DOHH2 (cell line): Measurements from ENCODE around the gene TUBB3.

Source experiments
- H3F3A ChIP-seq: fragments of 200-600 bp; sonication (generic), shearing (Covaris generic); 2 replicates; pipeline ENCODE4 v1.6.0; 2016; ENCODE audit warnings: antibody characterized with exemption, mild to moderate bottlenecking; ENCODE audit not compliant: control insufficient read depth, insufficient read depth
- H3K27ac ChIP-seq: fragments of 200-600 bp; sonication (generic); 2 replicates; pipeline ENCODE4 v1.5.1; 2014; ENCODE audit warnings: low read depth, mild to moderate bottlenecking, low read length, moderate library complexity
- H3K27me3 ChIP-seq: fragments of 200-600 bp; sonication (generic); 2 replicates; pipeline ENCODE4 v1.6.1; 2014; ENCODE audit warnings: mild to moderate bottlenecking, low read length, mixed read lengths; ENCODE audit not compliant: control insufficient read depth
- H3K36me3 ChIP-seq: fragments of 200-600 bp; sonication (generic); 2 replicates; pipeline ENCODE4 v1.6.1; 2014; ENCODE audit warnings: mild to moderate bottlenecking, low read length, moderate library complexity, mixed read lengths; ENCODE audit not compliant: control insufficient read depth
- H3K4me1 ChIP-seq: fragments of 200-600 bp; sonication (generic); 2 replicates; pipeline ENCODE4 v1.6.1; 2014; ENCODE audit warnings: mild to moderate bottlenecking, low read length, mixed read lengths; ENCODE audit not compliant: control insufficient read depth
- H3K4me2 ChIP-seq: fragments of 200-600 bp; sonication (generic); 2 replicates; pipeline ENCODE4 v1.6.0; 2014; ENCODE audit warnings: mild to moderate bottlenecking, low read length, moderate library complexity
- H3K4me3 ChIP-seq: fragments of 200-600 bp; sonication (generic); 2 replicates; pipeline ENCODE4 v1.5.1; 2014; ENCODE audit warnings: mild to moderate bottlenecking, low read length, mixed read lengths
- H3K79me2 ChIP-seq: fragments of 200-600 bp; sonication (generic); 2 replicates; pipeline ENCODE4 v1.6.1; 2014; ENCODE audit warnings: mild to moderate bottlenecking, low read length, mixed read lengths; ENCODE audit not compliant: control insufficient read depth
- H3K9me2 ChIP-seq: fragments of 200-600 bp; sonication (generic); replicated peaks from 2 replicates; pipeline ENCODE4 v1.6.1; 2014; ENCODE audit warnings: mild to moderate bottlenecking, low read length, mixed read lengths; ENCODE audit not compliant: control insufficient read depth
- H3K9me3 ChIP-seq: fragments of 200-600 bp; sonication (generic); 2 replicates; pipeline ENCODE4 v1.6.1; 2014; ENCODE audit warnings: antibody characterized with exemption, low read length, mixed read lengths; ENCODE audit not compliant: control insufficient read depth, insufficient read depth
- H4K20me1 ChIP-seq: fragments of 200-600 bp; sonication (generic); 2 replicates; pipeline ENCODE4 v1.6.0; 2014; ENCODE audit warnings: low read depth, mild to moderate bottlenecking, antibody characterized with exemption, low read length, moderate library complexity; ENCODE audit not compliant: control insufficient read depth, insufficient read depth
- CTCF ChIP-seq: fragments of 200-600 bp; sonication (generic); IDR thresholded peaks from one replicate; pipeline ENCODE4 v1.5.1; 2014; ENCODE audit warnings: antibody characterized with exemption, mild to moderate bottlenecking, low read depth, low read length; ENCODE audit not compliant: poor library complexity, severe bottlenecking
- EZH2phosphoT487 ChIP-seq: fragments of 200-600 bp; sonication (generic); IDR thresholded peaks from 2 replicates; pipeline ENCODE4 v1.6.1; 2017; ENCODE audit warnings: borderline replicate concordance, mild to moderate bottlenecking, antibody characterized with exemption, low read length, moderate library complexity, mixed read lengths

TUBB3 gene

GRCh38 chr16:89902980-89903379 lies 20.2 kb upstream of the TUBB3 start:
- Histone ChIP-seq H3K27me3 (no peaks in the 10 kb centered on the region), H3F3A (no peaks in the 10 kb centered on the region; the same call in 1 of the 2 replicates), H3K4me1 (no peaks in the 10 kb centered on the region), H4K20me1 (no peaks in the 10 kb centered on the region), H3K9me3 (peaks cover 3% of the 10 kb centered on the region; the same call in 1 of the 2 replicates), H3K27ac (no peak overlapping the region), H3K36me3 (peaks cover 77% of the 10 kb centered on the region), H3K4me3 (no peak overlapping the region), H3K4me2 (no peak overlapping the region), H3K9me2 (no peaks in the 10 kb centered on the region), H3K79me2 (no peaks in the 10 kb centered on the region)
- TF ChIP-seq EZH2phosphoT487: no peak
- no peak for TF ChIP-seq CTCF

- H4K20me1 ChIP-seq: no peaks in the 10 kb centered on the region
- H3F3A ChIP-seq: peaks cover 5% of the 10 kb centered on the region
- H3K4me2 ChIP-seq: no peak overlapping the region
- H3K9me2 ChIP-seq: no peaks in the 10 kb centered on the region
- H3K4me3 ChIP-seq: no peak overlapping the region
- peaks cover 7% of the 10 kb centered on the region; the same call in 1 of the 2 replicates for H3K9me3 ChIP-seq
- no peaks in the 10 kb centered on the region for H3K79me2 ChIP-seq
- H3K4me1 ChIP-seq: peaks cover 9% of the 10 kb centered on the region
- peaks cover 71% of the 10 kb centered on the region for H3K36me3 ChIP-seq
- H3K27me3 ChIP-seq: no peaks in the 10 kb centered on the region
- H3K27ac ChIP-seq: no peak overlapping the region
- TF ChIP-seq CTCF (no peak), EZH2phosphoT487 (no peak)
Measured at GRCh38 chr16:89903908-89904515, 19.1 kb upstream of the TUBB3 start.

- Histone ChIP-seq H3F3A (peaks cover 11% of the 10 kb centered on the region), H3K4me1 (peaks cover 18% of the 10 kb centered on the region), H3K4me2 (no peak overlapping the region), H3K4me3 (no peak overlapping the region), H3K36me3 (peaks cover 69% of the 10 kb centered on the region), H4K20me1 (no peaks in the 10 kb centered on the region), H3K27ac (no peak overlapping the region), H3K9me3 (peaks cover 7% of the 10 kb centered on the region; the same call in 1 of the 2 replicates), H3K9me2 (no peaks in the 10 kb centered on the region), H3K27me3 (no peaks in the 10 kb centered on the region), H3K79me2 (no peaks in the 10 kb centered on the region)
- TF ChIP-seq CTCF: no peak
- TF ChIP-seq EZH2phosphoT487: no peak
Measured at GRCh38 chr16:89904606-89905510, 18.3 kb upstream of the TUBB3 start.
